CD4-positive, alpha-beta T cell treated with Interleukin-6 at 100 ng/mL for 8 hours (primary cell): ENCODE measurements around the gene DTNA.

Source experiments
- DNase-seq: peaks from one replicate; pipeline ENCODE4 v3.0.0-alpha.2; 2020; ENCODE audit warnings: mixed read lengths, low spot score

Gene DTNA

DNA sequence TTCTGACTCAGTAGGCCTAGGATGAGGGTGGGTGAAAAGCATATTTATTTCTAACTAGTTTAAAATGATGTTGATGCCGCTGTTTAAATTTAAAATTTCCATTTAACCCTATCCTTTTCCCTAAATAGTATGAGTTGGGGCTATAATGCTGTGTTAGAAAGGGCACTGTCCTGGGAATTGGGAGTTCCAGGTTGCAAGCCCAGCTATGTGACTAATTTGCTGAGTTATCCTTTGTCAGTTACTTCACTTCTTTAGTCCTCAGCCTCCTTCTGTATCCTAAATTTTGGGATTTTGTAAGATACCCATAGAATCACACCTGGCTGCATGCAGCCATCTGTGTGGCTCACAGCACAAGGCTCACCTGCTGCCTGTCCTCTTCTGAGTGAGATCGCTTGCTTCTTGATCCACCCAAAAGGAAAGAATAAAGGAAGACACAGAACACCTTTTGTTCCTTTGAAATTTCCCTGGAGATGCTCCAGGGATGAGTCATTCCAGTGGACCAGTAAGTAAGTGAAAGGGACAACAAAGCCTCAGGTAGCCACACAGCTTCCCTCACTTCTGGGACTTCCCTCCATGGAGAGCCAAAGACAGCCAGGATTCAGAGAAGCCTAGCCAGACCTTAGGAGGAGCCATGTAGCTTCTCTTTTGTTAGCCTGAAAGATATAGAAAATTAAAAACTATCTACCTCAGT lies 97.2 kb downstream of the DTNA start:
- DNase-seq: no peak

DNA sequence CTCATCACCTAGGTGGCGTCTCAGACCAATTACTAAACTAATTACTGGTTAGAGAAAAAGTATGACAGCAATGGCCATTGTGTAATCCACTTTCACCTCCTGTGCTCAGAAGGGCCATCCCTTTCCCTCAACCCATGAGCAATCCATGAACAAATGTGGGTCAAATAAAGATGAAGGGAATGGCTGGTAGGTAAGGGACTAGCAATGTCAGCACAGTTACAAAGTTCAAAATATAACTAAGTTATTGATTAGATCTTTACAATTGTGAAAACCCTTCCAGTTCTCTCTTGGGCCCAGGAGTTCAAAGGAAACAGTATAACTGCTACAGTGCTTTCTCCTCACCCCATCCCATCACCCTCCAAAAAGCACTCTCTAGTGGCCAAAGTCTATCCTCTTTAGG lies 98.3 kb downstream of the DTNA start:
- DNase-seq: no peak

DNA sequence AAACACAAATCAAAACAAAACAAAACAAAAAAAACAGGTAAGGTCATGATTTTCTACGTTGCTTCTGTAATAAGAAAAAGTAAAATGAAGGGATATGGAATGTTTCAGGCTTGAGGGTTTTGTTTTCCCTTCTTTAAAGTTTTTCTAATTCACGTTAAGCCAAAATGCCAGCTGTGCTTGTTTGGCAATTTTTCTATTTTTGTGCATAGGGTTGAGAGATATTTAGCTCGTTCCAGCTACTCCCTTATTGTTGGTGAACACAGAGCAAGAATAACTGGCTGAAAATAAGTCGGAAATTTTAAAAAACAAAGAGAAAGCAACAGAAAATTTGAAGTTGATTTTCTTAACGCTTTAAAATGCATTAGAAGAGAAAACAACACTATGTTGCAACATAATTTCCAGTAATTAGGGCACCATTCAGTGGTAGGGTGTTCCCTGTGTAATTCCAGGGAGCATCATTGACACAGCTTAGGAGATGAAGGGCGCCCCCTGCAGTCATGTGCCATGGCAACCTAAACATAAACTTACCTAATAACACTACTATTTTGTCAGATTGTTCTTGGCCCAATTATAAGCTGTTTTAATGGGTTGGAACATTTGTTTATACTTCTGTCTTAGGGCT lies 99.5 kb downstream of the DTNA start:
- DNase-seq: no peak

DNA sequence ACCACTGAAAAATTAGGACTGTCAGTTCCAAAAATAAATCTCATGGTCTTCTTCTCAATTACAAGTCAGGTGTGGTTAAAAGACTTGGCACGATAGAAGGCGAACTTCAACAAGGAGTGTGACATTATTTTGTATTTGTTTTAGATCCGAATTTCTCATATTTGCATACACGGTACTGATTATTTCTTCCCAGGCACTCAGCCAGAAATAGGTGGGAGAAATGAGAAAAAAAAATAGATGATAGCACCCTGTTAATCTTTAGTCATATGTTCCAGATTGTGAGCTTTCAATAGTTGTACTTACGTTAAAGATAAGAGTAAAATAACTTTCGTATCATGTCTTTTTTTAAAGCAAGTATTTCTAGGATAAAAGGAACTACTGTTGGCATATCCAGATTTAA lies 106.1 kb downstream of the DTNA start:
- DNase-seq: no peak

DNA sequence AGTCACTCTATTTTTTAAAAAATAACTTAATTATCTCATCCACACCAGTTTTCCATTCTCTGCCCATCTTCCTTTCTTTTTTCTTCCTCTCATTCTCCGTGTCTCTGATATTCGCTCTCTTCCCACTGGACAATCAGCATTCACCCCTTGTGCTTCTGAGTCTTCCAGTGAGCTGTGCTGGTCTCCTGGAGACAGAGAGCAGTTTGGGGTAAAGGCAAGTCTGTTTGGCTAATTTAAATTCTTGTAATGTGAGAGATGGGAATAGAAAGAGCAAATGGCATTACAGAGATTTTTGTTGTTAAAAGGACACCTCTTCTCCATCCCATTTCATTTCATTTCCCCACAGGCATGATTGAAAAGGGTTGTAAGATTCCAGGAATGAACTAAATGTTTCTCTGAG lies 107.5 kb downstream of the DTNA start:
- DNase-seq: no peak

DNA sequence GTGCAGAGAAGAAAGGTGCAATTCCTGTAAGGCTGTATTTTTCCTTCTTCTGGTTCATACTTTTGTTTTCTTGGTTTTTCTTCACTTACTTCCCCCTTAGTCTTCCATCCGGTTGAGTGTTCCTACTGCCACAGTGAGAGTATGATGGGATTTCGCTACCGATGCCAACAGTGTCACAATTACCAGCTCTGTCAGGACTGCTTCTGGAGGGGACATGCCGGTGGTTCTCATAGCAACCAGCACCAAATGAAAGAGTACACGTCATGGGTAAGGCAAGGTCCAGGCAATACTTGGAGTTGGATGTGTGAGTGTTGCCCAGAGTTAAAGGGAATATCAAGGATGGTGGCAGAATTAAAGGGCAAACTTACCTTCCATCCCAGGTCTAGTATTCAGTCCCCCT lies 108.0 kb downstream of the DTNA start:
- DNase-seq: no peak

DNA sequence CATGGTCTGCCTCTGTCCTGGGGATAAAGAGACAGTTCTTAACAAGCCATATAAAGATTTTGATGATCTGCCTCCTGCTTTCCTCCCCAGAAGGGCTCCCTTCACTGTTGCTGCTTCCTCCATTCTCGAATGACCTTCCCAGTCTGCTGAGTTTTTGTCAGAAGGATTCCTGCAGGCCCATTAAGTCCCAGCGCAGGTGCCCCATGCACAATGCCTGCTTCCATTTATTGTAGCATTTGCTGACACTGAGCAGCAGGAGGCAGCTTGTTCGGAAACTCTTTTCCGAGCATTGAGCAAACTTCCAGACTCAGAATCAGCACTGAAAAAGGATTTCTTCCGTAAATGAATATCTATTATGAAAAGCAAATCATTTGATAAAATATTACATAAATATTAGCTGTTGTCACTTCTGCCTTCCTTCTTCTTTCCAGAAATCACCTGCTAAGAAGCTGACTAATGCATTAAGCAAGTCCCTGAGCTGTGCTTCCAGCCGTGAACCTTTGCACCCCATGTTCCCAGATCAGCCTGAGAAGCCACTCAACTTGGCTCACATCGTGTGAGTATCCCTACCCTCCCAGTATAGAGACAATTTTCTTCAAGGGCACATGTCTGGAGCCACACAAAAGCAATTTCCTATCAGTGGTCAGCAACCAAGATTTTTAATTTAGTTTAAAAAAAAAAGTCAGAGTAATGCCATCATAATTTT lies 110.4 kb downstream of the DTNA start:
- no peak for DNase-seq

DNA sequence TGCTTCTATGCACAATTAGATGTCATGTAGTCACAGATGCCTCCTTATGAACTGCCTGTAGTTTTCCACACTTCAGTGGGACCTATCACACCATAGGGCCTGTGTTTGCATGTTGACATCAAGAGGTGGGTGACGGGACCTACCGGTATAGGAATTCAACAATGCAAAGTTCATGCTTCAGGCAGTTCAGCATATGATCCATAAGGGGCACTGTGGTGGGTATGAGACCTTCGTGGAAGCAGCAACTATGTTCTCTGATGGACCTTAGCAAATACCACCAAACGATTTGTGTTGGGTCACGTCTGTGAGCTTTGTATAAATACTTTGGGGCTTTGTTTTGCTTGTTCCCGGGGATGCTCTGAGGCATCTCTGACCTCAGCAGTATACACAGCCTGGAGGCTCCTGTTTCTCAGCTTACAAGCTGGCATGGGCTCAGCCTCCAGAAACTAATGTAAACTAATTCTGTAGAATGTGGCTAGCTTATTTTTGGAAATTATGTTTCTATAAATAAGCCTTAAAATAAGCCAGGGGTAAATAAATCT lies 111.6 kb downstream of the DTNA start:
- DNase-seq: no peak

DNA sequence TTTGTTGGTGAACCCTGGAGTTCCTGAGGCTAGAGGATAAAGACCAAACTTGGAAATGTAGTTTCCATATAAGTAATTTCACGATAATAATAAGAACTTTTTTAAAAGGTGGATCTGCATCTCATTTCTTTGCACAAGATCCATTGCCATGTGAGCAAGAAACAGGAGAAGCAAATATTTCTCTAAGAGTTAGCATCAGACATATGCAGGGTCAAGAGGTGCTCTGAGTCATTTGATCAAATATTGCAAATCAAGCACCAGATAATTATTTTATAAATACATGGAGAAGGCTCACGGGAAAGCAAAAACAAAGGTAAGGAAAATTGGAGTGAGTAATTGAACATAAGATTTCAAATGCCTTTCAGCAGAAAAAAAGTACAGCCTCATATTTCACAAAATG lies 118.0 kb downstream of the DTNA start:
- DNase-seq: no peak

DNA sequence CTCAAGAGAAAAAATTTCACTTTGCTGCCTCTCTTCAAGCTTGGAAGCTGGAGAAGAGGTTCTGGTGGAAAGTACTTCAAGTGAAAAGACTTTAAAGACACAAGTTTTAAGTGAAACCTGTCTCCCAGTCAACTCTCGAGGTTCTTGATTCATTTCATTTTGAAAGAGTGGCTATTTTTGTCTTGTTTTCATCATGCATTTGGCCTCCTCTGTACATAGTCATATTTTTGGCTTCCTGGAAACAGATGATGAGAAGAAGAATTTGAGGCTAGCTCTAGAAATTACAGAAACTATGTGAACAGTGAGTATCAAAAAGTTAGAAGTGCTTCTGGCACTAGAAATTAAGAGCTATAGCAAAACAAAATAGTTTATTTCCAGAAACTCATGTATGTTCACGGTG lies 124.8 kb downstream of the DTNA start:
- no peak for DNase-seq

DNA sequence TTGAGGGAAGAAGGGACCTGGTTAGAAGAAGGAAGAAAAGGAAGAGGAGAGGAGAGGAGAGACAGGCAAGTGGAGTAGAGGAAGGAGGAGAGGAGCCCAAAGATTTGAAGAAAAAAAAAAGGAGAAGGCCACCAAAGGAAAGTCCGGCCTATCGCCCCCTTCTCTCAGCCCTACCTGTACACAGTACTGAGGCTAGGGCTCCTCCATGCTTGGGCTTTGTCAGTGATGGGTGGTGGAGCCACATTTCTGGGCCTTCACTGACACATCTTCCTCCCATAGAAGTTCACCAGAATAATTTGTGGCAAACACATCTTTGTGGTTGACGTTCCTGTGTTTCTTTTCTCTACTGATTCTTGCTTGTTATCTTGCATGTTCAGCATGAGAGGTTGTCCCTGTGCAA lies 125.4 kb downstream of the DTNA start:
- no peak for DNase-seq

DNA sequence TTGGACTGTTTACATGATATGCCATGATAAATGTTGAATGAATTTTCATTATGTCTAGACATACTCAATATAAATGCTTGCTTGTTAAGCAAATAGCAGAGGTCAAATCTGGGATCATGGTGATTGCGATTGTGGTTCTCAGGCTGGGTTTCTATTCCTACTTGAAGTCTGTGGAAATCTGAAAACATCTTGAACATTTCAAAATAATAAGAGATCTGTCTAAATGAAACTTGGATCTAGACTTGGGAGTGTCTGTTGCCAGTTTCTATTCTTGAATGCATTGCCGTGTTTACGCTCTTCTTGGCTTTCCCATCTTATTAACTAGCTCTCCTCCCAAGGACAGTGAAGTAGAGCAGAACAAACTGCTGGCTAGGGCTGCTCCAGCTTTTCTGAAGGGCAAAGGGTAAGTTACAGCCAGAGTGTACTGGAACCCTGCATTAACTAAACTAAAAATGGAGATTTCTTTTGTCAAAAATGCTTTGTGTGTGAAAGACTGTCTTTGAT lies 127.7 kb downstream of the DTNA start:
- no peak for DNase-seq

DNA sequence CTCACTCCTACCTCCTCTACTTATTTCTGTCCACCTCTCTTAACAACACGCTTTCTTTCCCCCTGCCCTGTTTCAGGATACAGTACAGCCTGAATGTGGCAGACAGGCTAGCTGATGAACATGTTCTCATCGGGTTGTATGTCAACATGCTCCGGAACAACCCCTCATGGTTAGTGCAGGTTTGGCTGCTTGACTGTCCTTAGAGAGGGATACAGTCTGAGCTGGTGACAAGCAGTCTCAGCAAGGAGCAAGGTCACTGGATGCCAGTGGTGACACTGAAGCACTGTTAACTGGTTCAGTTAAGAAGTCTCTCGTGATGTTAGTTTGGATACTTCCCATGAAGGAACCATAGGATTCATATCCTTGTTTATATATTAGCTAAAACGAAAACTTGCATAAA lies 128.6 kb downstream of the DTNA start:
- DNase-seq: no peak

DNA sequence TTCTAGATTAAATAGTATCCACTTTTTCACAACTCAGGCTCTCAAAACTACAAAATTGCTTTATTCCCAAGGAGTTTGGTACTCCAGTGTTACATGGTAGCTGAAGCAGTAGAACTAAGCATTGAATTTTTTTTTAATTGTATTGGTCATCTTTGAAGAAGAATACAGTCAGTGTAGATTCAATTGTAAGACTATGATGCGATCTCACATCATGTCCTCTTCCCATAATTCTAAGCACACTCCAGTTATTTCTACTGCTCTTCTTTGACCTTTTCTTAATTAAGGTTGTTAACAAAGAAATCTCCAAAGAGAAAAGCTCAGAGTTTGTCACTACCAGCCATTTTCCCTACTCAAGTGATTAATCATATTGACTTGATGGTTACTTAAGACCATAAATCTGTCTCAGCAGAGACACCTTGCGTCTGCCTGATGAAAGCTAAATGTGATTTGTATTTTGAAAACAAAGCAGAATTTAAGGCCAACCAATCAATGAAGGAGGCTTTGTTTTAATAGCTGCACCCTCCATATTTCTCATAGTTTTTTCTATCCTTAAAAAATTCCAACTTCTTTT lies 130.2 kb downstream of the DTNA start:
- DNase-seq: no peak

DNA sequence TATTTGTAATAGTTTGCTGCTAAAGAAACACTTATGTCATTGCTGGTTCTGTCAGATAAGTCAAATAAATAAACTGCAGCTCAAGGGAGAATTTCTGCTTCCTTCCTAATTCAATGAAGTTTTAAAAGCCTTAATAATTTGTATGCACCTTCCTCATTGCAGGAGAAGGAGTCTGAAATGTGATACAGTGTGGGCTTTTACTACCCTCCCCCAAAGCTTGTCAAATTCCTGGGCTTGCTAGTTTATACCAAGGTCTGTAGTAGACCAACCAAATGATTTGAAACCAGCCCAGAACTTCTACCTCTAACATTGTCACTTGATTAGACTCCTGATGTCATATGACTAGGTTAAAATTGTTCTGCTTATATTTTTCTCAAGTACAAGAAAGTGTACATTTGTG lies 131.8 kb downstream of the DTNA start:
- no peak for DNase-seq

DNA sequence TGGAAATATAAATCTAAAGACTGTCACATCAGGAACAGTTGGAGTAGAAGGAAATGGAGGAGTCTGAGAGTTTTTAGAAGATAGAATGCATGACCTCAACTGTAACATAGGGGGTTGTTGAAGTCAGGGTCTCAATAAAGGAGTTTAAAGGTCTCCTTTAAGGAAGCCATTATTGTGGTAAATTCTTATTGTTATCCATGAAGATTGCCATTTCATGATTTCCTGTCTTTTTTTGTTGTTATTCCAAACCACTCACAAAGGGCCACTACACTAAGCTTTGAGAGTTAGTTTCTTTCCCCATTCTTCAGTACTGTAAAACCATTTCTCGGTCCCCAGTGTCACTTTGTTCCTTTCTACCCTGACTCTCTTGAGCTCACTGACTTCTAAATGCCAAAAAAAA lies 134.0 kb downstream of the DTNA start:
- DNase-seq: no peak

DNA sequence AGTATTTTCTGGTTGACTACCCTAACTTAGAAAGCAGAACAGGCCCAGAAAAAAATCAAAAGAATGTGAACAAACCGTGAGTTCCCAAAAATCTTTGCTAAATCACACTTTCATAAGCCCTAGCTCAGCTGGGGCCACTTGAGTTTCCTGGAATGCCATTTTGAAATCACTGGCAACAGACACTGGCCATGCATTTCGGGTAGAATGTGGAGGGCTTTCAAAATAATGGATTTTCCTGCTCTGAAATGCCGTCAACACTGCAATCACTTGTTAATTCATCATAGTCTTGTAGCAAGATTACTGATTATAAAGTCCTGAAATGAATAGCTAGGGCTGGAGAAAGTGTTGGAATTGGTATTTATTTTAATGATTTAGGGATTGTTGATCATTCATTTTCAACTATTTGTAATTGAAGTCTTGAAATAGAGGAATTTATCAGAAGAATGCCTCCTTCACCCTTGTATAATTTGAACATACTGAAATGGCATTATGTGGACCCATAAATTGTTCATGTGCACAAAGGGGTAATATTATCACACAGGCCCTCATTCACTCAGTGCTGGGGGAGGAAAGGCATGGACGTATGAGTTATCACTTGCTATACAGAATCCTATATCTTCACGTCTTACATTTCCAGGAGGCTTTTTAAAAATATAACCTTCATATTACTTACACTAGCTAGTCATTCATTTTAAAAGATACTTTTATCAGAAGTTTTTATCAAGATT lies 134.8 kb downstream of the DTNA start:
- no peak for DNase-seq

DNA sequence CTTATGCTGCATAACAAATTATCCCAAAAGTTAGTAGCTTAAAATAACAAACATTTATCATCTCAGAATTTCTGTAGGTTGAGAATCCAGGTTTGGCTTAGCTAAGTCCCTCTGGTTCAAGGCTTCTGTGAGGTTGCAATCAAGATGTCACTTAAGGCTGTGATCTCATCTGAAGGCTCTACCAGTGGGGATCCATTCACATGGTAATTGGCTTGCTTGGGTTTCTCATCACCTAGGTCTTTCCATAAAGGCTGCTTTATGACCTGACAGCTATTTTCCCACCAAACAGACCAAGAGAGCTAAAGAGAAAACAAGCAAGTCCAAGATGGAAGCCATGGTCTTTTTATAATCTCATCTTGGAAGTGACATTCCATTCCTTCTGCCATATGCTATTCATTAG lies 137.3 kb downstream of the DTNA start:
- no peak for DNase-seq

DNA sequence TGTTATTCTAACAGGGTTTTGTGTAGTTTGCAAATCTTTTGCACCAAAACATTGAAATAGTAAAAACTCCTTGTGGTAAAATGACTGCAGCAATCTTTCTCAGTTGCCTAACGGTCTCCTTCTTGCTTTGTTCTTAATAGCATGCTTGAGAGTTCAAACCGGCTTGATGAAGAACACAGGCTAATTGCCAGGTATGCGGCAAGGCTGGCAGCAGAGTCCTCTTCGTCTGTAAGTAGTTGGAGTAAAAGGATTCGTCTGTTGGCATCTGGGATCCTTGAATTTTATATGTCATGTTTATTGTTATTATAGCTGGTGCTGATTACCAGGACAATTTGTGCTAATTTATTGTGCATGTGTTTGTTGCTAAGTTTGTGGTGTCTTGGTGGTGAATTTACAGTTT lies 138.1 kb downstream of the DTNA start:
- DNase-seq: no peak

DNA sequence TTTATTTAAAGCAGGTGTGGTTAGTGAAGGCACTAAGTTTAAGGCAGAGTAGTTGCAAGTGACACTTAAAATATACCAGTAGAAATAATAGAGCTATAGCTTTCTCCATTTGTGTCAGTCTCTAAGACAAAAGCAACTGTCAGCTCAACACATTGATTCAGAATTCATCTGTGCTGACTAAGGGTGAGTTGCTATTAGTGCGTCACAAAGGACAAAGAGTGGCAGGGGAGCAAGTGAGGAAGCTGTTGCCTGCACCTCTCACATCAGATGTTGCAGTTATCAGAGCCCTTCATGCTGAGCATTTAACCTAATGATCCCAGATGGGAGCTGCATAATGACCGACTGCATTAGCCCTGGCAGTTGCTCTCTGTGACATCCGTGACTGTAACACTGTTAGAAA lies 138.6 kb downstream of the DTNA start:
- DNase-seq: no peak

DNA sequence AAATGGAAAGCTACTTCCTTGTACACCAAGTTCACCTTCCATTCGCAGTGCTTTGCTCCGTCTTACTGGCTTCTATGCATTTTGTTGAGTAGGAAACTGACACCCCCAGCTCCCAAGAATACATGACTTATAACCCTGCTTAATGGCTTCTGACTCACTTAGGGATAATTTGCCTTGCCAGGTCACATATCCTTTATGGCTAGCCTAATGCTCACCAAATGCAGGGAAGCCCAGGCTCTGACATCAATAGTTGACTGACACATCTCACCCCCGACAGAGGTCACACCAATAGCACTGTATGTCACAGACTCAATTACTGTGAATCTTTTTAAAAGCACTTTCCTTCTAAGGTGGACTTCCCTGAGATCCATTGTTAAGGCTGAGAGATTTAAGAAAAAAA lies 147.2 kb downstream of the DTNA start:
- DNase-seq: no peak

DNA sequence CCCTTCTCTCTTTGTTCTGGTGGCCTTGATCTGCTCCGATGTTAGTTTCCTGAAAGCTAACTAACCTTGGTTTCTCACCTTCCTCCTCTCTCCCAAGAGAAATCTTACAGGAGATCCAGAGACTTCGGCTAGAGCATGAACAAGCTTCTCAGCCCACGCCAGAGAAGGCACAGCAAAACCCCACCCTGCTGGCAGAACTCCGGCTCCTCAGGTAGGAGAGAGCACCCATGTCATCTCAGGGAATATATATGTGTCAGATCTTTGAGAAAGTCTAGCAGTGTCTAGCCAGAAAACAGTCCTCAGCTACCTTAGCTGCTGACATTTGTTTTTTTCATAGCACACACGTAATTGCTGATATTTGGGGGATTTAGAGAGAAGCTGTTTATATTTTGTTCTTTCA lies 148.1 kb downstream of the DTNA start:
- no peak for DNase-seq
